HFFc6 (cell line): Measurements from ENCODE around the gene KRTAP5-4. TPM values are rescaled to one million over a fixed set of nuclear protein-coding genes. Genes with fewer than 3 reads are reported as not detected.
"Not testable (repeated sequence)": the region's sequence is repeated elsewhere in the genome, so short reads cannot be mapped to it uniquely, and the experiment has no call there.

Experiments
- DNase-seq: peaks from one replicate; pipeline ENCODE4 v3.0.0-alpha.2; 2018
- H3K27ac Mint-ChIP-seq: 2 replicates; pipeline ENCODE4 v1.8.0; 2020; ENCODE audit warnings: mild to moderate bottlenecking, mixed read lengths
- H3K27me3 Mint-ChIP-seq: 2 replicates; pipeline ENCODE4 v1.8.0; 2021; ENCODE audit warnings: mild to moderate bottlenecking, moderate library complexity, mixed read lengths; ENCODE audit not compliant: insufficient read depth
- H3K36me3 Mint-ChIP-seq: 2 replicates; pipeline ENCODE4 v1.8.0; 2021; ENCODE audit warnings: low read depth, mixed read lengths
- H3K4me1 Mint-ChIP-seq: 2 replicates; pipeline ENCODE4 v1.8.0; 2020; ENCODE audit warnings: low read depth, mixed read lengths
- H3K4me3 Mint-ChIP-seq: 2 replicates; pipeline ENCODE4 v1.8.0; 2020; ENCODE audit warnings: mild to moderate bottlenecking, moderate library complexity, mixed read lengths
- H3K9me3 Mint-ChIP-seq: 2 replicates; pipeline ENCODE4 v1.8.0; 2020; ENCODE audit warnings: mild to moderate bottlenecking, mixed read lengths
- CTCF ChIP-seq: fragments of 200-600 bp; sonication (generic); IDR thresholded peaks from 2 replicates; pipeline ENCODE4 v1.5.0; 2021; ENCODE audit warnings: antibody characterized with exemption, mild to moderate bottlenecking
- total RNA-seq, 6 experiments: library from RNA; stranded (reverse); fragmentation: NEBNext Ultra II Directional; extraction: Animal tissue kit (Norgen Biotek cat#: 25700); gene quantifications; 2 replicates in 1 of 6; 3 replicates in 5 of 6; pipeline ENCODE4 v1.2.3, GENCODE V29; 2021

The KRTAP5-4 gene
- total RNA-seq, 6 experiments from 2014 or later = not detected

- DNase-seq = no peak
- H3K4me1 Mint-ChIP-seq = peaks cover under 1% of the 10 kb centered on the region
Observed at GRCh38 chr11:1604181-1604580, 17.8 kb downstream of the KRTAP5-4 start.

DNA sequence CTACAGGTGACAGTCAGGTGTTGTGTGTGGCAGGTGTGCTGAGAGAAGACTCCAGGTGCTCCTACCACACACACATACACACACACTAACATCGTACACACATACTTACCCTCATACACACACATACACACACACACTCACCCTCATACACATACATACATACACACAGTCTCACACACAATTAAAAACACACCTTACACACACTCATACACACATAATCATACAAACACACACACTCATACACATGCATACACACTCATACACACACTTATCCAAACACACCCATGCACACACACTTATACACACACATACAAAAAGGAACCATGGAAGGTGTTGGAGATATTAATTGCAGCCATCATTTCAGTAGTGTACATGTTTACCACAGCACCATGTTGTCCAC lies 18.3 kb downstream of the KRTAP5-4 start:
- H3K9me3 Mint-ChIP-seq = no peaks in the 10 kb centered on the region
- H3K4me1 Mint-ChIP-seq = peaks cover 6% of the 10 kb centered on the region
- no peaks in the 10 kb centered on the region for H3K36me3 Mint-ChIP-seq
- no peak overlapping the region for H3K4me3 Mint-ChIP-seq
- no peak for TF ChIP-seq CTCF
- peaks cover 38% of the 10 kb centered on the region for H3K27me3 Mint-ChIP-seq
- H3K27ac Mint-ChIP-seq = no peak overlapping the region
- DNase-seq = no peak

More at GRCh38 chr11:1604181-1604580, 17.8 kb downstream of the KRTAP5-4 start:
- H3K4me3 Mint-ChIP-seq = no peak overlapping the region
- H3K36me3 Mint-ChIP-seq = no peaks in the 10 kb centered on the region
- no peaks in the 10 kb centered on the region for H3K9me3 Mint-ChIP-seq
- TF ChIP-seq CTCF = no peak
- no peak overlapping the region for H3K27ac Mint-ChIP-seq
- peaks cover 41% of the 10 kb centered on the region for H3K27me3 Mint-ChIP-seq

- H3K9me3 Mint-ChIP-seq, H3K36me3 Mint-ChIP-seq, H3K4me3 Mint-ChIP-seq, H3K4me1 Mint-ChIP-seq, H3K27ac Mint-ChIP-seq, DNase-seq: not testable (repeated sequence)
- H3K27me3 Mint-ChIP-seq = peaks cover 36% of the 10 kb centered on the region
Observed at GRCh38 chr11:1601663-1602062, 20.3 kb downstream of the KRTAP5-4 start.

GRCh38 chr11:1600626-1601025 lies 21.3 kb downstream of the KRTAP5-4 start:
- H3K27ac Mint-ChIP-seq = no peak overlapping the region
- no peak for DNase-seq

DNA sequence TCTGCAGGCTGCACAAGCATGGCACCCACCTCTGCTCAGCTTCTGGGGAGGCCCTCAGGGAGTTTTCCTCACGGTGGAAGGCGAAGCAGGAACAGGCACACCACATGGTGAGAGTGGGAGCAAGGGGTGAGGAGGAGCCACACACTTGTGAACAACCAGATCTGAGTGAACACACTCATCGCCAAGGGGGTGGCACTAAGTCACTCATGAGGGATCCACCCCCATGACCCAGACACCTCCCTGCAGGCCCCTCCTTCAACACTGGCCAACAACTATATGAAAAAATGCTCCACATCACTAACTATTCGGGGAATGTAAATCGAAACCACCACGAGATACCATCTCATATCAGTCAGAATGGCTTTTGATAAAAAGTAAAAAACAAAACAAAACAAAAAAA lies 23.1 kb downstream of the KRTAP5-4 start:
- H3K9me3 Mint-ChIP-seq = no peaks in the 10 kb centered on the region
- peaks cover 10% of the 10 kb centered on the region for H3K4me1 Mint-ChIP-seq
- no peak overlapping the region for H3K27ac Mint-ChIP-seq
- DNase-seq = peak; percentile 36
- no peak for TF ChIP-seq CTCF
- H3K4me3 Mint-ChIP-seq = 0 out of 2 replicates have a peak overlapping the region, but pooled peaks have one; percentile 18
- H3K36me3 Mint-ChIP-seq = no peaks in the 10 kb centered on the region
- H3K27me3 Mint-ChIP-seq = peaks cover 45% of the 10 kb centered on the region

More at GRCh38 chr11:1600626-1601025, 21.3 kb downstream of the KRTAP5-4 start:
- no peak overlapping the region for H3K4me3 Mint-ChIP-seq
- H3K27me3 Mint-ChIP-seq = peaks cover 38% of the 10 kb centered on the region
- H3K9me3 Mint-ChIP-seq = no peaks in the 10 kb centered on the region
- no peaks in the 10 kb centered on the region for H3K36me3 Mint-ChIP-seq
- TF ChIP-seq CTCF = no peak
- H3K4me1 Mint-ChIP-seq = peaks cover 10% of the 10 kb centered on the region

DNA sequence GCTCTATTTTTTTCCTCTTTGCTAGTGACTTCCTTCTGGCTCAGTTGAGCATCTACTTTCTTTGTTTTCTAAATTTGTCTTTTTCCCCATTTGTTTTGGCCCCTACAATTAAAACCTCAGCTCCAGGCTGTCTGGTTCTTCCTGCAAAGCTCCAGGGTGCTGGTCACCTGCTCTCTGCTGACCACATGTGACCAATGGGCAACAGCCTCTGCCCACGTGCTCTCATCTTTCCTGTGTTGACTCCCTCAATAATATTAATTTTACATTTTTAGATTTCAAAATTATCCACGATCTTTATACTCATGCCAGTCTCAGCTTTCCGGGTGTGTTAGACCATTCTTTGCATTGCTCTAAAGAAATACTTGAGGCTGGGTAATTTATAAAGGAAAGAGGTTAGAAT lies 23.5 kb downstream of the KRTAP5-4 start:
- not testable (repeated sequence) for H3K36me3 Mint-ChIP-seq, H3K27ac Mint-ChIP-seq, H3K9me3 Mint-ChIP-seq, DNase-seq, H3K4me1 Mint-ChIP-seq
- peaks cover 49% of the 10 kb centered on the region for H3K27me3 Mint-ChIP-seq
- 0 out of 2 replicates have a peak overlapping the region, but pooled peaks have one; percentile 18 for H3K4me3 Mint-ChIP-seq

DNA sequence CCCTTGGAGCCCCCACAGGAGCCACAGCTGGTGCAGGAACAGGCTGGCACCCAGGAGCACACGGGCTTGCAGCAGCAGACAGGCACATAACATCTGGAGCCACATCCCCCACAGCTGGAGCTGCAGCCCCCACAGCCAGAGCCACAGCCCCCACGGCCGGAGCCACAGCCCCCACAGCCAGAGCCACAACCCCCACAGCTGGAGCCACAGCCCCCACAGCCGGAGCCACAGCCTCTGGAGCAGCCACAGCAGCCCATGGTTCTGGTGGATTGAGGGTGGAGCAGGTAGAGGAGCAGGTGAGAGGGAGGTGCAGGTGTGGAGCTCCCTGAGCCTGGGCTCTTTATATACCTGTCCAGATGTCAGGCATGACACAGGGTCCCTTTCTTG lies 24.0 kb downstream of the KRTAP5-4 start, which contains the start of gene KRTAP5-2:
TSS of gene KRTAP5-2 (minus strand) at position 301 of the 387 bp plus-strand sequence. CDS start at position 257, 44 bp downstream.
- TF ChIP-seq CTCF = no peak
- Mint-ChIP-seq H3K4me3 (0 out of 2 replicates have a peak within 1 kb of the TSS, but pooled peaks have one; percentile 18), H3K9me3 (no peaks in the 10 kb centered on the region), H3K27ac (no peak within 1 kb of the TSS), H3K36me3 (no peaks in the 10 kb centered on the region), H3K4me1 (peaks cover 10% of the 10 kb centered on the region), H3K27me3 (peaks cover 51% of the 10 kb centered on the region)
- DNase-seq = no peak
